ENCODE data around the gene POU2F3. TPM values are rescaled to one million over a fixed set of nuclear protein-coding genes. Genes with fewer than 3 reads are reported as not detected.

POU2F3 gene
- total and polyA plus RNA-seq, 2 donors (not counting 1 experiment from before 2014, with no cell fraction given) = not detected

DNA sequence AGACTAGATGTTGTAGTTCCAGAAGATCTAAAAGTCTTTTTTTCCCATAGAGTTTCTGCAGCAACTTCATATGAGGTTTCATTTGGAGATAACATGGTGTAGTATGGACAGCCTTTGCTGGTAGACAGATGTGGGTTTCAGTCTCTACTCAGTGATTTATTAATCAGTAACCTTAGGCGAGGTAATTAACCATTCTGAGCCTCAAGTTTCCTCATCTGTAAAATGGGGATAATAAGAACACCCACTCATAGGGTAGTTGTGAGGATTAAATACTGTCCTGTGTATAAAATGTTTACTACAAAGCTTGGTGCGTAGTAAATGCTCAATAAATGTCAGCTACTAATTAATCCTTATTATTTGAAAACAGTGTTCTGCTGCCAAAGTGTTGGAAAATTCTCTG, 16.8 kb downstream of the POU2F3 start:
- no peak overlapping the region for H3K9ac ChIP-seq (ENCODE audit: insufficient read depth, low read length)
- H3K9me3 ChIP-seq (ENCODE audit: control insufficient read depth, insufficient read depth, low read depth, low read length) = no peaks in the 10 kb centered on the region
- no peaks in the 10 kb centered on the region for H3K4me1 ChIP-seq (ENCODE audit: control insufficient read depth, extremely low read depth, insufficient read depth, low read length)
- no peaks in the 10 kb centered on the region for H4K20me1 ChIP-seq (ENCODE audit: control insufficient read depth, extremely low read depth, insufficient read depth, low read length)
- H3K36me3 ChIP-seq (ENCODE audit: control insufficient read depth, insufficient read depth, low read length) = no peaks in the 10 kb centered on the region
- H3K27me3 ChIP-seq (ENCODE audit: control insufficient read depth, insufficient read depth, low read length) = peaks cover 25% of the 10 kb centered on the region
- no peak overlapping the region for H3K27ac ChIP-seq (ENCODE audit: insufficient read depth, low read length)
- H2AFZ ChIP-seq (ENCODE audit: low read length) = no peak overlapping the region
- TF ChIP-seq EZH2 (IDR thresholded peaks at IDR 0.05; ENCODE audit: low read length, missing control alignments) = no peak
- TF ChIP-seq, protein P1, sequence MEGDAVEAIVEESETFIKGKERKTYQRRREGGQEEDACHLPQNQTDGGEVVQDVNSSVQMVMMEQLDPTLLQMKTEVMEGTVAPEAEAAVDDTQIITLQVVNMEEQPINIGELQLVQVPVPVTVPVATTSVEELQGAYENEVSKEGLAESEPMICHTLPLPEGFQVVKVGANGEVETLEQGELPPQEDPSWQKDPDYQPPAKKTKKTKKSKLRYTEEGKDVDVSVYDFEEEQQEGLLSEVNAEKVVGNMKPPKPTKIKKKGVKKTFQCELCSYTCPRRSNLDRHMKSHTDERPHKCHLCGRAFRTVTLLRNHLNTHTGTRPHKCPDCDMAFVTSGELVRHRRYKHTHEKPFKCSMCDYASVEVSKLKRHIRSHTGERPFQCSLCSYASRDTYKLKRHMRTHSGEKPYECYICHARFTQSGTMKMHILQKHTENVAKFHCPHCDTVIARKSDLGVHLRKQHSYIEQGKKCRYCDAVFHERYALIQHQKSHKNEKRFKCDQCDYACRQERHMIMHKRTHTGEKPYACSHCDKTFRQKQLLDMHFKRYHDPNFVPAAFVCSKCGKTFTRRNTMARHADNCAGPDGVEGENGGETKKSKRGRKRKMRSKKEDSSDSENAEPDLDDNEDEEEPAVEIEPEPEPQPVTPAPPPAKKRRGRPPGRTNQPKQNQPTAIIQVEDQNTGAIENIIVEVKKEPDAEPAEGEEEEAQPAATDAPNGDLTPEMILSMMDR (conservative IDR thresholded peaks at IDR 0.05 in 1 of 2, IDR thresholded peaks at IDR 0.05 in 1 of 2; ENCODE audit: low read depth in 1 of 2, low read length in 2 of 2) = no peak
- no peak overlapping the region for H3K4me2 ChIP-seq (ENCODE audit: extremely low read depth, insufficient read depth, low read length)
- DNase-seq (ENCODE audit: low read depth in 2 of 2) = no peak
- no peaks in the 10 kb centered on the region for H3K79me2 ChIP-seq (ENCODE audit: control insufficient read depth, insufficient read depth, low read length)
- no peak overlapping the region for H3K4me3 ChIP-seq (replicated peaks in 1 of 4; ENCODE audit: control extremely low read depth in 1 of 4, insufficient read depth in 1 of 4, low read depth in 3 of 4, low read length in 4 of 4)

DNA sequence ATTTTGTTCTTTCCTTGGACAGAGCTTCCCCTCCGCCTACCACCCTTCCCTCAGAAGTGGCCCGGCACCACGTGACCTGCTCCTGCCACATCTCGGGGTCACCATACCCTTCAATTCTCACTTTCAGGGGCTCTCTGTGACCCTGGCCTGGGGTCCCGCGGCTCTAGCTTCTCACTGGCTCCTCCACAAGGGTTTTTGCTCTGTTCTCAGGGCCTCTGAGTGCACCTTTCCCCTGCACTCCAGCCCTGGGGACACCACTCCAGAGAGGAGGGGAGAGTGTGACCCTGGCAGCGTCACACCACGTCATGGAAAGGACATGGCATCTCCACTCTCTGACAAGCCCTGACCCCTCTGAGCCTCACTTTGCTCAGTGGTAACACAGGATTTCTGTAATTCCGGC, 17.4 kb downstream of the POU2F3 start:
- peaks cover 26% of the 10 kb centered on the region for H3K27me3 ChIP-seq (ENCODE audit: control insufficient read depth, insufficient read depth, low read length)

DNA sequence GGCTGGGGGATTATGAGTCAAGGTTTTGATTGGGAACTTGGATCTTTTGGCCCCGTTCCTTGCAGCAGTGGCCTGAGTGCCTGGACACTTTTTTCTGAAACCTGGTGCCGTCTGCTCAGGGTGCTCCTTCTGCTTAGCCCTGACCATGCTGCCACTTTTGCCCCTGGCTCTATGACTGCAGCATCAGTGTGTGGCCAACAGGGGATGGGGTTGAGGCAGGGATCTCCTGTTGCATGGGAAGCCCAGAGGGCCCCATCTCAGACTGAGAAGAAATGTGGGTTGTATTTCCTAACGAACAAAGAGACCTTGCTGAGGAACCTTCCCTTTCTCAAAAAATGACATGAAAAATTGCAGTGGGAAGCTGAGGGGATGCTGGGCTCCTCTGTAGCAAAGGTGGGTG, 18.7 kb downstream of the POU2F3 start:
- H3K4me3 ChIP-seq (replicated peaks in 1 of 4; ENCODE audit: control extremely low read depth in 1 of 4, insufficient read depth in 1 of 4, low read depth in 3 of 4, low read length in 4 of 4) = no peak overlapping the region
- no peak overlapping the region for H3K4me2 ChIP-seq (ENCODE audit: extremely low read depth, insufficient read depth, low read length)
- no peak for DNase-seq (ENCODE audit: low read depth in 2 of 2)
- no peaks in the 10 kb centered on the region for H3K36me3 ChIP-seq (ENCODE audit: control insufficient read depth, insufficient read depth, low read length)
- H3K27ac ChIP-seq (ENCODE audit: insufficient read depth, low read length) = no peak overlapping the region
- TF ChIP-seq EZH2 (IDR thresholded peaks at IDR 0.05; ENCODE audit: low read length, missing control alignments) = no peak
- TF ChIP-seq, protein P1 (conservative IDR thresholded peaks at IDR 0.05 in 1 of 2, IDR thresholded peaks at IDR 0.05 in 1 of 2; ENCODE audit: low read depth in 1 of 2, low read length in 2 of 2) = no peak
- H3K79me2 ChIP-seq (ENCODE audit: control insufficient read depth, insufficient read depth, low read length) = no peaks in the 10 kb centered on the region
- H4K20me1 ChIP-seq (ENCODE audit: control insufficient read depth, extremely low read depth, insufficient read depth, low read length) = no peaks in the 10 kb centered on the region
- no peaks in the 10 kb centered on the region for H3K9me3 ChIP-seq (ENCODE audit: control insufficient read depth, insufficient read depth, low read depth, low read length)
- no peak overlapping the region for H3K9ac ChIP-seq (ENCODE audit: insufficient read depth, low read length)
- no peak overlapping the region for H2AFZ ChIP-seq (ENCODE audit: low read length)
- no peaks in the 10 kb centered on the region for H3K4me1 ChIP-seq (ENCODE audit: control insufficient read depth, extremely low read depth, insufficient read depth, low read length)
- H3K27me3 ChIP-seq (ENCODE audit: control insufficient read depth, insufficient read depth, low read length) = peaks cover 30% of the 10 kb centered on the region

More for the DNA sequence above, 17.4 kb downstream of the POU2F3 start:
- no peak overlapping the region for H2AFZ ChIP-seq (ENCODE audit: low read length)
- H3K36me3 ChIP-seq (ENCODE audit: control insufficient read depth, insufficient read depth, low read length) = no peaks in the 10 kb centered on the region
- TF ChIP-seq, protein P1 (conservative IDR thresholded peaks at IDR 0.05 in 1 of 2, IDR thresholded peaks at IDR 0.05 in 1 of 2; ENCODE audit: low read depth in 1 of 2, low read length in 2 of 2) = no peak
- TF ChIP-seq EZH2 (IDR thresholded peaks at IDR 0.05; ENCODE audit: low read length, missing control alignments) = no peak
- no peaks in the 10 kb centered on the region for H3K4me1 ChIP-seq (ENCODE audit: control insufficient read depth, extremely low read depth, insufficient read depth, low read length)
- no peak overlapping the region for H3K27ac ChIP-seq (ENCODE audit: insufficient read depth, low read length)
- H3K9ac ChIP-seq (ENCODE audit: insufficient read depth, low read length) = no peak overlapping the region
- DNase-seq (ENCODE audit: low read depth in 2 of 2) = no peak
- H3K4me2 ChIP-seq (ENCODE audit: extremely low read depth, insufficient read depth, low read length) = no peak overlapping the region
- H3K9me3 ChIP-seq (ENCODE audit: control insufficient read depth, insufficient read depth, low read depth, low read length) = no peaks in the 10 kb centered on the region
- H3K4me3 ChIP-seq (replicated peaks in 1 of 4; ENCODE audit: control extremely low read depth in 1 of 4, insufficient read depth in 1 of 4, low read depth in 3 of 4, low read length in 4 of 4) = no peak overlapping the region
- H3K79me2 ChIP-seq (ENCODE audit: control insufficient read depth, insufficient read depth, low read length) = no peaks in the 10 kb centered on the region
- no peaks in the 10 kb centered on the region for H4K20me1 ChIP-seq (ENCODE audit: control insufficient read depth, extremely low read depth, insufficient read depth, low read length)
